Hypothalamus (tissue), 51 donors: ENCODE results near the gene TMEM50B.
"Not testable (repeated sequence)": the region's sequence is repeated elsewhere in the genome, so short reads cannot be mapped to it uniquely, and the experiment has no call there.

Experiments
- DNase-seq, 51 donors: peaks; one replicate each; lab custom pipeline; 2025; lab: John Stamatoyannopoulos, UW

The TMEM50B gene

GRCh38 chr21:33479679-33480480, at the start of gene TMEM50B:
Gene TMEM50B, minus strand, starts transcription at chr21:33479974. Its CDS starts 11,089 bp downstream, at chr21:33468885.
- peak; percentile 65 to 99 (median 96) for DNase-seq

GRCh38 chr21:33522953-33523349, 43.2 kb upstream of the TMEM50B start:
- no peak for DNase-seq

GRCh38 chr21:33522297-33522952, 42.7 kb upstream of the TMEM50B start:
- no peak for DNase-seq

GRCh38 chr21:33518899-33519298, 39.1 kb upstream of the TMEM50B start:
- DNase-seq = no peak

GRCh38 chr21:33514229-33514628, 34.5 kb upstream of the TMEM50B start:
- DNase-seq = no peak

- no peak for DNase-seq
Observed at GRCh38 chr21:33512481-33512880, 32.7 kb upstream of the TMEM50B start.

- DNase-seq = no peak
Observed at GRCh38 chr21:33511639-33512038, 31.9 kb upstream of the TMEM50B start.

GRCh38 chr21:33510826-33511225, 31.1 kb upstream of the TMEM50B start:
- peak in 3 of 51 donors; percentile 9 to 33 (median 13) for DNase-seq

- DNase-seq = not testable (repeated sequence)
Observed at GRCh38 chr21:33507003-33507402, 27.2 kb upstream of the TMEM50B start.

- no peak for DNase-seq
Observed at GRCh38 chr21:33505833-33506232, 26.1 kb upstream of the TMEM50B start.

- DNase-seq = no peak
Observed at GRCh38 chr21:33496345-33496744, 16.6 kb upstream of the TMEM50B start.

GRCh38 chr21:33495743-33496142, 16.0 kb upstream of the TMEM50B start:
- DNase-seq = no peak

- DNase-seq = no peak
Observed at GRCh38 chr21:33493756-33494155, 14.0 kb upstream of the TMEM50B start.

- no peak for DNase-seq
Observed at GRCh38 chr21:33492571-33492970, 12.8 kb upstream of the TMEM50B start.

GRCh38 chr21:33491373-33492102, 11.8 kb upstream of the TMEM50B start, which contains the start of gene DNAJC28:
Gene DNAJC28, minus strand, starts transcription at chr21:33491716. Its CDS starts 2,323 bp downstream, at chr21:33489393.
- DNase-seq = peak; percentile 68 to 99 (median 90)

GRCh38 chr21:33490991-33491372, 11.2 kb upstream of the TMEM50B start:
- peak in 1 of 51 donors; percentile 27 for DNase-seq

GRCh38 chr21:33488936-33489335, 9.2 kb upstream of the TMEM50B start:
- no peak for DNase-seq

GRCh38 chr21:33487996-33488395, 8.2 kb upstream of the TMEM50B start:
- no peak for DNase-seq

- peak in 2 of 51 donors; percentile 0 to 1 for DNase-seq
Observed at GRCh38 chr21:33481314-33481943, 1.7 kb upstream of the TMEM50B start.

- DNase-seq = no peak
Observed at GRCh38 chr21:33480481-33481103, 818 bp upstream of the TMEM50B start.
